Activated naive CD4-positive, alpha-beta T cell treated with anti-CD3 and anti-CD28 coated beads, Interleukin-2, amount 50 U/mL, for 16 hours (primary cell): Measurements from ENCODE around the gene UBE2A.

Experiments
- DNase-seq: peaks from one replicate; pipeline ENCODE4 v3.0.0-alpha.2; 2020

The UBE2A gene

GRCh38 chrX:119574394-119575266, at the start of gene UBE2A:
TSS of gene UBE2A (plus strand) at chrX:119574563. CDS start at chrX:119574712, 149 bp downstream.
- peak; percentile 90 for DNase-seq

- DNase-seq, result no peak
Observed at GRCh38 chrX:119529345-119530276, 44.8 kb upstream of the UBE2A start.

- DNase-seq, result no peak
Observed at GRCh38 chrX:119537487-119537886, 36.9 kb upstream of the UBE2A start.

- DNase-seq, result no peak
Observed at GRCh38 chrX:119539872-119540271, 34.5 kb upstream of the UBE2A start.

- no peak for DNase-seq
Observed at GRCh38 chrX:119541188-119541587, 33.2 kb upstream of the UBE2A start.

GRCh38 chrX:119549327-119550016, 24.9 kb upstream of the UBE2A start:
- DNase-seq, result no peak

GRCh38 chrX:119552508-119552907, 21.9 kb upstream of the UBE2A start:
- no peak for DNase-seq

- DNase-seq, result peak; percentile 84
Observed at GRCh38 chrX:119565107-119565663, 9.2 kb upstream of the UBE2A start, which contains the start of gene STEEP1. TSS of gene STEEP1 (minus strand) at chrX:119565409. CDS start at chrX:119565355, 54 bp downstream.

- no peak for DNase-seq
Observed at GRCh38 chrX:119570351-119570835, 4.0 kb upstream of the UBE2A start.

- DNase-seq, result no peak
Observed at GRCh38 chrX:119573222-119573621, 1.1 kb upstream of the UBE2A start.

GRCh38 chrX:119573840-119574393, 446 bp upstream of the UBE2A start:
- no peak for DNase-seq

GRCh38 chrX:119579414-119579813, 5.1 kb downstream of the UBE2A start:
- DNase-seq, result no peak

- no peak for DNase-seq
Observed at GRCh38 chrX:119583431-119584059, 9.2 kb downstream of the UBE2A start.

GRCh38 chrX:119589810-119590209, 15.4 kb downstream of the UBE2A start:
- no peak for DNase-seq

GRCh38 chrX:119602701-119603255, 28.4 kb downstream of the UBE2A start:
- no peak for DNase-seq

- no peak for DNase-seq
Observed at GRCh38 chrX:119604766-119605463, 30.6 kb downstream of the UBE2A start.

- DNase-seq, result peak; percentile 51
Observed at GRCh38 chrX:119605464-119606279, 31.3 kb downstream of the UBE2A start.

- DNase-seq, result peak; percentile 88
Observed at GRCh38 chrX:119606280-119607017, 32.1 kb downstream of the UBE2A start, which contains the start of gene NKRF. TSS of gene NKRF (minus strand) at chrX:119606424.

GRCh38 chrX:119607018-119607389, 32.6 kb downstream of the UBE2A start:
- DNase-seq, result no peak
